ENCODE results near the gene NIP7. TPM values are rescaled to one million over a fixed set of nuclear protein-coding genes. Genes with fewer than 3 reads are reported as not detected.

Gene NIP7
- total and polyA plus RNA-seq, 2 of the 8 experiments (the other 6 are each of a cell fraction or from before 2014, with no cell fraction given): 14.5 to 52.2 TPM

DNA sequence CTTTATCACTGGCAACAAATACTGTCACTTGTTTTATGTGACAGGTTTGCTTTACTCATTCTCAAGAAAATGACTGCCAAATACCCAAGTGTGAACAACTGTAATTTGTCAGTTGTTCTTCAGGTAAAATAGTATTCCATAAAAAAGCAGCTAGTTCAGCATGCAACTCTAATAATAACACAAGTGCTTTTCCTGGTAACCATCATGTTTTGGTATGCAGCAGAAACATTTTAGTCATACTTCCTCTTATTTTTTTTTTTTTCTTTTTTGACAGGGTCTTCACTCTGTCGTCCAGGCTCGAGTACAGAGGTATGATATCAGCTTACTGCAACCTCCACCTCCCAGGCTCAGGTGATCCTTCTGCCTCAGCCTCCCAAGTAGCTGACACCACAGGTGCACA is 41.7 kb downstream of the NIP7 start:
- Histone ChIP-seq H2BK12ac (ENCODE audit: low read depth, low read length) (no peak overlapping the region), H4K5ac (ENCODE audit: insufficient read length, low read depth, low read length) (no peak overlapping the region), H3K4me2 (ENCODE audit: insufficient read depth in 1 of 2, low read depth in 2 of 2, low read length in 2 of 2) (no peak overlapping the region), H2BK20ac (ENCODE audit: low read length) (no peak overlapping the region), H3K27ac (ENCODE audit: low read depth, low read length) (no peak overlapping the region), H3K36me3 (ENCODE audit: control insufficient read depth in 2 of 4, insufficient read depth in 4 of 4, low read length in 3 of 4) (peaks cover 12 to 55% (median 30%) of the 10 kb centered on the region in 4 experiments), H3K14ac (ENCODE audit: insufficient read length) (no peak overlapping the region), H3K4me3 (ENCODE audit: extremely low read depth in 1 of 4, insufficient read depth in 2 of 4, low read depth in 3 of 4, low read length in 4 of 4) (no peak overlapping the region), H3K27me3 (replicated peaks in 1 of 4; ENCODE audit: control insufficient read depth in 3 of 4, extremely low read depth in 1 of 4, insufficient read depth in 3 of 4, low read length in 3 of 4) (no peaks in the 10 kb centered on the region), H2BK5ac (ENCODE audit: low read depth, low read length) (no peak overlapping the region), H3K4ac (replicated peaks; ENCODE audit: insufficient read length, low read depth, low read length) (no peak overlapping the region), H2BK15ac (ENCODE audit: low read length) (no peak overlapping the region), H3K79me1 (ENCODE audit: low read depth, low read length) (no peaks in the 10 kb centered on the region), H4K8ac (ENCODE audit: extremely low read depth, insufficient read depth, low read length) (no peak overlapping the region), H3K9ac (replicated peaks in 1 of 4; ENCODE audit: extremely low read depth in 1 of 4, low read depth in 3 of 4, low read length in 3 of 4) (no peak overlapping the region), H2AK5ac (ENCODE audit: low read depth, low read length) (no peak overlapping the region), H3K23ac (ENCODE audit: insufficient read length) (no peak overlapping the region), H3K79me2 (ENCODE audit: control insufficient read depth in 1 of 2, insufficient read depth in 2 of 2, low read length in 2 of 2) (peaks cover 5 to 36% of the 10 kb centered on the region in 2 experiments), H3K23me2 (ENCODE audit: low read depth, low read length) (no peaks in the 10 kb centered on the region), H4K20me1 (replicated peaks in 1 of 2; ENCODE audit: control insufficient read depth in 1 of 2, insufficient read depth in 2 of 2, low read length in 2 of 2) (peaks cover 0 to 2% of the 10 kb centered on the region in 2 experiments), H4K91ac (replicated peaks; ENCODE audit: insufficient read length, low read length) (no peak overlapping the region), H2BK120ac (replicated peaks; ENCODE audit: low read depth, low read length) (no peak overlapping the region), H3K9me3 (ENCODE audit: insufficient read depth in 2 of 2, low read depth in 1 of 2, low read length in 1 of 2) (no peaks in the 10 kb centered on the region), H3K56ac (replicated peaks; ENCODE audit: insufficient read length, low read depth, low read length) (no peak overlapping the region), H3K4me1 (replicated peaks in 1 of 4; ENCODE audit: control insufficient read depth in 3 of 4, insufficient read depth in 4 of 4, low read length in 3 of 4) (no peaks in the 10 kb centered on the region; a peak in 1 of 7 replicates), H2AFZ (ENCODE audit: low read length) (no peak overlapping the region), H3K18ac (ENCODE audit: extremely low read depth, low read length) (no peak overlapping the region)
- ChIA-PET POLR2A (ENCODE audit: partially characterized antibody) (interaction anchor here (0.6 to 1.4 kb wide), 5 partner anchors 13 to 173 kb away, joined by 3 to 4 read pairs (median 3); no protein-coding TSS in a partner anchor), CTCF (ENCODE audit: partially characterized antibody) (interaction anchor here (0.6 to 2.3 kb wide), 2 partner anchors 14 to 20 kb away, joined by 5 to 9 read pairs; no protein-coding TSS in a partner anchor)
- no peak for FAIRE-seq
- 95% methylated on average over 2 of the region's 2 CpGs; no CpG with 5 or more reads in 1 of the 2 experiments for WGBS, 2 experiments (ENCODE audit: extremely low coverage in 1 of 2, insufficient coverage in 1 of 2, insufficient read length in 1 of 2, insufficient replicate concordance in 2 of 2, low coverage in 1 of 2, low lambda C conversion rate in 2 of 2, missing lambda C conversion rate in 1 of 2)
- no peak for DNase-seq (ENCODE audit: low read depth in 1 of 2, low spot score in 2 of 2)
- no peak for TF ChIP-seq NRF1 (IDR thresholded peaks at IDR 0.05; ENCODE audit: low read depth, low read length)
